PC-9 (cell line): Measurements from ENCODE around the gene P2RY13. TPM values are rescaled to one million over a fixed set of nuclear protein-coding genes. Genes with fewer than 3 reads are reported as not detected.

Experiments
- BruUV-seq: library from RNA; stranded (reverse); fragments of 400-500 nt; replicated peaks from 2 replicates; lab custom pipeline; 2021; lab: Mats Ljungman, UMichigan
- CTCF ChIA-PET: fragments of 300-600 bp; sonication (Branson Sonifier 250); formaldehyde crosslinking; loops from one replicate; lab custom pipeline; 2022; ENCODE audit warnings: antibody characterized with exemption; lab: Charles Lee
- POLR2A ChIA-PET: fragments of 300-600 bp; sonication (Branson Sonifier 250); formaldehyde crosslinking; loops from one replicate; lab custom pipeline; 2022; ENCODE audit warnings: antibody characterized with exemption; ENCODE audit not compliant: unreplicated experiment; lab: Charles Lee
- DNase-seq, 2 experiments: peaks; one replicate each; pipeline versions ENCODE4 v3.0.0 to v3.0.0-alpha.2; 2015 to 2022; ENCODE audit warnings: mixed read lengths in 1 of 2
- H2AFZ ChIP-seq: fragments of 200-600 bp; sonication (generic); 2 replicates; pipeline ENCODE4 v1.8.1; 2017; ENCODE audit warnings: antibody characterized with exemption
- H3F3A ChIP-seq: fragments of 200-600 bp; sonication (generic); 2 replicates; pipeline ENCODE4 v1.8.1; 2017; ENCODE audit warnings: antibody characterized with exemption, mild to moderate bottlenecking, low read depth; ENCODE audit not compliant: insufficient read depth
- H3K27ac ChIP-seq: fragments of 200-600 bp; sonication (generic); 2 replicates; pipeline ENCODE4 v1.6.1; 2016; ENCODE audit warnings: mixed run types
- H3K27me3 ChIP-seq: fragments of 200-600 bp; sonication (generic); 2 replicates; pipeline ENCODE4 v1.6.1; 2016; ENCODE audit warnings: low read depth, mixed run types; ENCODE audit not compliant: insufficient read depth
- H3K36me3 ChIP-seq: fragments of 200-600 bp; sonication (generic); 2 replicates; pipeline ENCODE4 v1.6.1; 2016; ENCODE audit warnings: low read depth, mixed run types
- H3K4me1 ChIP-seq: fragments of 200-600 bp; sonication (generic); replicated peaks from 2 replicates; pipeline ENCODE4 v1.6.1; 2016; ENCODE audit warnings: mixed run types; ENCODE audit not compliant: insufficient read depth
- H3K4me2 ChIP-seq: fragments of 200-600 bp; sonication (generic); 2 replicates; pipeline ENCODE4 v1.6.1; 2017; ENCODE audit warnings: mixed run types
- H3K4me3 ChIP-seq: fragments of 200-600 bp; sonication (generic); 2 replicates; pipeline ENCODE4 v1.6.1; 2016; ENCODE audit warnings: mixed run types
- H3K79me2 ChIP-seq: fragments of 200-600 bp; sonication (generic); 2 replicates; pipeline ENCODE4 v1.6.1; 2017; ENCODE audit warnings: low read depth, mixed run types
- H3K9me2 ChIP-seq: fragments of 200-600 bp; sonication (generic); 2 replicates; pipeline ENCODE4 v1.8.1; 2017; ENCODE audit warnings: mild to moderate bottlenecking; ENCODE audit not compliant: insufficient read depth
- H3K9me3 ChIP-seq: fragments of 200-600 bp; sonication (generic); 2 replicates; pipeline ENCODE4 v1.8.1; 2016; ENCODE audit warnings: low read depth; ENCODE audit not compliant: insufficient read depth
- H4K20me1 ChIP-seq: fragments of 200-600 bp; sonication (generic); 2 replicates; pipeline ENCODE4 v1.8.1; 2017; ENCODE audit not compliant: insufficient read depth
- CTCF ChIP-seq: fragments of 200-600 bp; sonication (generic); conservative IDR thresholded peaks from 2 replicates; pipeline ENCODE4 v1.6.1; 2017; ENCODE audit warnings: mixed run types, antibody characterized with exemption, mild to moderate bottlenecking, moderate library complexity
- EZH2 ChIP-seq: fragments of 200-600 bp; sonication (generic); IDR thresholded peaks from 2 replicates; pipeline ENCODE4 v1.8.0; 2017; ENCODE audit warnings: antibody characterized with exemption, low read depth
- intact Hi-C: fragments of 100-400 bp; cut with micrococcal nuclease; formaldehyde crosslinking; loops from one replicate; pipeline ENCODE4 v1.10.0; 2022; ENCODE audit not compliant: unreplicated experiment
- total RNA-seq: library from RNA; stranded (reverse); gene quantifications from 2 replicates; pipeline ENCODE4 v1.2.3, GENCODE V29; 2021

The P2RY13 gene
- total RNA-seq, 1 experiment from 2014 or later: not detected

- H3K4me2 ChIP-seq: no peak overlapping the region
- no TSS peak for BruUV-seq
- no peak for TF ChIP-seq EZH2
- no peak for TF ChIP-seq CTCF
- H3K9me3 ChIP-seq: 0 out of 2 replicates have a peak, but pooled peaks cover 4% of the 10 kb centered on the region
- H3K4me1 ChIP-seq: no peaks in the 10 kb centered on the region
- H2AFZ ChIP-seq: no peak overlapping the region
- H3K9me2 ChIP-seq: no peaks in the 10 kb centered on the region
- CTCF ChIA-PET: no interaction called here
- intact Hi-C loops: no loop called here
- no peaks in the 10 kb centered on the region for H3K79me2 ChIP-seq
- no peaks in the 10 kb centered on the region for H4K20me1 ChIP-seq
- DNase-seq: no peak
- no peak overlapping the region for H3K4me3 ChIP-seq
- no peaks in the 10 kb centered on the region for H3F3A ChIP-seq
- no peaks in the 10 kb centered on the region for H3K27me3 ChIP-seq
- H3K27ac ChIP-seq: no peak overlapping the region
- no peaks in the 10 kb centered on the region for H3K36me3 ChIP-seq
- POLR2A ChIA-PET: no interaction called here
Measured at GRCh38 chr3:151351648-151352047, 22.3 kb upstream of the P2RY13 start.

DNA sequence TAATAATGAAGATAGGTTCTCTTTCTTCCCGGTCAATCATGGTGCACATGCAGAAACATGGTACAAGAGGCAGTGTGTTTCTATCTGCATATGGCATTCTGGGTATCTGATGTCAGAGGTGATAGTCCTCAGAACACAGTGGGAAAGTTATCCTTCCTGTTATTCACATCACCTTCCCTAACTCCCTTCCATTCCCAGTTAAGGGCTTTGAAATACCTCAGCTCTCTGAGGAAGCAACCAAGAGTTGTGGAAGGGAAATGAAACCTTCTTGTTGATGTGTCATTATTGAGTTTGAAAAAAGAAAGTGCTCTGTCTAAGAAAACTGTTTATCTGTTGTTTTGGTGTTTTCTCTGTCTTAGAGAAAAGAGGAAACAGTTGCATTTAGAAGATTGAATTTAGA, 21.9 kb upstream of the P2RY13 start:
- no peak for DNase-seq
- Histone ChIP-seq H3K4me2 (no peak overlapping the region), H3K27me3 (no peaks in the 10 kb centered on the region), H3K79me2 (no peaks in the 10 kb centered on the region), H3K4me3 (no peak overlapping the region), H2AFZ (no peak overlapping the region), H3K9me2 (no peaks in the 10 kb centered on the region), H3K27ac (no peak overlapping the region), H4K20me1 (no peaks in the 10 kb centered on the region), H3F3A (no peaks in the 10 kb centered on the region), H3K36me3 (no peaks in the 10 kb centered on the region), H3K4me1 (no peaks in the 10 kb centered on the region), H3K9me3 (0 out of 2 replicates have a peak, but pooled peaks cover 4% of the 10 kb centered on the region)
- ChIA-PET CTCF (no interaction called here), POLR2A (no interaction called here)
- intact Hi-C loops: no loop called here
- no peak for TF ChIP-seq CTCF
- no peak for TF ChIP-seq EZH2
- no TSS peak for BruUV-seq

GRCh38 chr3:151350656-151351055, 21.3 kb upstream of the P2RY13 start:
- TF ChIP-seq CTCF (no peak), EZH2 (no peak)
- BruUV-seq: no TSS peak
- 0 out of 2 replicates have a peak, but pooled peaks cover 4% of the 10 kb centered on the region for H3K9me3 ChIP-seq
- H3F3A ChIP-seq: no peaks in the 10 kb centered on the region
- no peak overlapping the region for H3K4me3 ChIP-seq
- H3K27me3 ChIP-seq: no peaks in the 10 kb centered on the region
- H2AFZ ChIP-seq: no peak overlapping the region
- H3K4me1 ChIP-seq: no peaks in the 10 kb centered on the region
- H3K27ac ChIP-seq: no peak overlapping the region
- POLR2A ChIA-PET: no interaction called here
- no peaks in the 10 kb centered on the region for H3K79me2 ChIP-seq
- intact Hi-C loops: no loop called here
- CTCF ChIA-PET: no interaction called here
- DNase-seq: no peak
- H3K4me2 ChIP-seq: no peak overlapping the region
- H4K20me1 ChIP-seq: no peaks in the 10 kb centered on the region
- H3K36me3 ChIP-seq: no peaks in the 10 kb centered on the region
- no peaks in the 10 kb centered on the region for H3K9me2 ChIP-seq
